OCI-LY7 (cell line): ENCODE measurements around the gene TNFSF15. TPM values are rescaled to one million over a fixed set of nuclear protein-coding genes. Genes with fewer than 3 reads are reported as not detected.

Experiments used
- BruUV-seq: library from RNA; stranded (reverse); fragments of 400-500 nt; replicated peaks from 2 replicates; lab custom pipeline; 2021; lab: Mats Ljungman, UMichigan
- CTCF ChIA-PET: fragments of 300-600 bp; sonication (Branson Sonifier 250); formaldehyde crosslinking; loops from one replicate; lab custom pipeline; 2022; ENCODE audit warnings: antibody characterized with exemption; ENCODE audit not compliant: unreplicated experiment; lab: Charles Lee
- POLR2A ChIA-PET: fragments of 300-600 bp; sonication (Branson Sonifier 250); formaldehyde crosslinking; loops from one replicate; lab custom pipeline; 2022; ENCODE audit warnings: antibody characterized with exemption; lab: Charles Lee
- DNase-seq: peaks from one replicate; pipeline ENCODE4 v3.0.0-alpha.2; 2015; ENCODE audit warnings: low spot score
- H2AFZ ChIP-seq: fragments of 200-600 bp; sonication (generic), shearing (Covaris generic); 2 replicates; pipeline ENCODE4 v1.6.1; 2014; ENCODE audit warnings: mild to moderate bottlenecking, antibody characterized with exemption, low read length, moderate library complexity
- H3K27ac ChIP-seq: fragments of 200-600 bp; sonication (generic); 2 replicates; pipeline ENCODE4 v1.5.1; 2014; ENCODE audit warnings: mixed run types, low read depth, mild to moderate bottlenecking, moderate library complexity, low read length, inconsistent platforms; ENCODE audit not compliant: poor library complexity, severe bottlenecking
- H3K36me3 ChIP-seq: fragments of 200-600 bp; sonication (generic); 2 replicates; pipeline ENCODE4 v1.6.1; 2014; ENCODE audit warnings: mild to moderate bottlenecking, antibody characterized with exemption, low read length, moderate library complexity, mixed read lengths; ENCODE audit not compliant: insufficient read depth
- H3K4me1 ChIP-seq: fragments of 200-600 bp; sonication (generic); 2 replicates; pipeline ENCODE4 v1.5.1; 2014; ENCODE audit warnings: mild to moderate bottlenecking, low read length; ENCODE audit not compliant: insufficient read depth, poor library complexity, severe bottlenecking
- H3K4me2 ChIP-seq: fragments of 200-600 bp; sonication (generic); 2 replicates; pipeline ENCODE4 v1.6.1; 2014; ENCODE audit warnings: mild to moderate bottlenecking, low read length
- H3K4me3 ChIP-seq: fragments of 200-600 bp; sonication (generic); 2 replicates; pipeline ENCODE4 v1.5.1; 2014; ENCODE audit warnings: mild to moderate bottlenecking, low read depth, low read length; ENCODE audit not compliant: poor library complexity, severe bottlenecking
- H3K79me2 ChIP-seq: fragments of 200-600 bp; sonication (generic); 2 replicates; pipeline ENCODE4 v1.6.1; 2016; ENCODE audit warnings: low read depth, mild to moderate bottlenecking, low read length, moderate library complexity, mixed read lengths; ENCODE audit not compliant: insufficient read depth
- H3K9me2 ChIP-seq: fragments of 200-600 bp; sonication (generic); 2 replicates; pipeline ENCODE4 v1.6.1; 2016; ENCODE audit warnings: mild to moderate bottlenecking, low read length, mixed read lengths; ENCODE audit not compliant: insufficient read depth
- H3K9me3 ChIP-seq: fragments of 200-600 bp; sonication (generic); 2 replicates; pipeline ENCODE4 v1.6.1; 2014; ENCODE audit warnings: mild to moderate bottlenecking, mixed run types, low read length, mixed read lengths
- H4K20me1 ChIP-seq: fragments of 200-600 bp; sonication (generic); 2 replicates; pipeline ENCODE4 v1.6.1; 2014; ENCODE audit warnings: mild to moderate bottlenecking, antibody characterized with exemption, low read length, moderate library complexity, mixed read lengths; ENCODE audit not compliant: insufficient read depth
- EZH2phosphoT487 ChIP-seq: fragments of 200-600 bp; sonication (generic); IDR thresholded peaks from 2 replicates; pipeline ENCODE4 v1.6.1; 2018; ENCODE audit warnings: low read depth, borderline replicate concordance, mild to moderate bottlenecking, mixed run types, antibody characterized with exemption, low read length, moderate library complexity, mixed read lengths
- intact Hi-C: fragments of 100-400 bp; cut with micrococcal nuclease; formaldehyde crosslinking; loops from one replicate; pipeline ENCODE4 v1.10.0; 2022; ENCODE audit not compliant: unreplicated experiment
- total RNA-seq, 2 experiments: library from RNA; depleted of rRNA in 1 of 2; stranded (reverse); fragments of >200 nt in 1 of 2; shearing (Covaris generic) in 1 of 2; gene quantifications; 2 replicates each; pipeline ENCODE4 v1.2.3, GENCODE V29; 2014 to 2022
- TF ChIP-seq, protein P1 (sequence below): fragments of 200-600 bp; sonication (generic); conservative IDR thresholded peaks from 2 replicates; pipeline ENCODE4 v1.5.1; 2014; ENCODE audit warnings: mild to moderate bottlenecking, antibody characterized with exemption, low read length, moderate library complexity, mixed read lengths

The TNFSF15 gene
- total RNA-seq, 2 experiments from 2014 or later, result 0.23 TPM; not detected in 1

GRCh38 chr9:114852050-114852594 is 46.3 kb upstream of the TNFSF15 start:
- Histone ChIP-seq H3K4me3 (no peak overlapping the region), H3K27ac (no peak overlapping the region), H2AFZ (no peak overlapping the region), H3K9me3 (no peaks in the 10 kb centered on the region), H3K36me3 (no peaks in the 10 kb centered on the region), H4K20me1 (no peaks in the 10 kb centered on the region), H3K4me2 (no peak overlapping the region), H3K4me1 (no peaks in the 10 kb centered on the region), H3K9me2 (no peaks in the 10 kb centered on the region), H3K79me2 (no peaks in the 10 kb centered on the region)
- intact Hi-C loops, result no loop called here
- CTCF ChIA-PET, result no interaction called here
- no peak for DNase-seq
- no peak for TF ChIP-seq EZH2phosphoT487
- POLR2A ChIA-PET, result interaction anchor here (1.1 kb wide), 1 partner anchor 16 kb away, joined by 4 read pairs; no protein-coding TSS in a partner anchor
- no TSS peak for BruUV-seq

- BruUV-seq, result no TSS peak
- ChIA-PET POLR2A (no interaction called here), CTCF (no interaction called here)
- intact Hi-C loops, result no loop called here
- no peaks in the 10 kb centered on the region for H4K20me1 ChIP-seq
- no peak overlapping the region for H3K4me3 ChIP-seq
- no peaks in the 10 kb centered on the region for H3K9me2 ChIP-seq
- H3K9me3 ChIP-seq, result no peaks in the 10 kb centered on the region
- H3K79me2 ChIP-seq, result no peaks in the 10 kb centered on the region
- DNase-seq, result no peak
- no peak overlapping the region for H3K4me2 ChIP-seq
- H3K27ac ChIP-seq, result no peak overlapping the region
- no peaks in the 10 kb centered on the region for H3K36me3 ChIP-seq
- TF ChIP-seq, protein P1, sequence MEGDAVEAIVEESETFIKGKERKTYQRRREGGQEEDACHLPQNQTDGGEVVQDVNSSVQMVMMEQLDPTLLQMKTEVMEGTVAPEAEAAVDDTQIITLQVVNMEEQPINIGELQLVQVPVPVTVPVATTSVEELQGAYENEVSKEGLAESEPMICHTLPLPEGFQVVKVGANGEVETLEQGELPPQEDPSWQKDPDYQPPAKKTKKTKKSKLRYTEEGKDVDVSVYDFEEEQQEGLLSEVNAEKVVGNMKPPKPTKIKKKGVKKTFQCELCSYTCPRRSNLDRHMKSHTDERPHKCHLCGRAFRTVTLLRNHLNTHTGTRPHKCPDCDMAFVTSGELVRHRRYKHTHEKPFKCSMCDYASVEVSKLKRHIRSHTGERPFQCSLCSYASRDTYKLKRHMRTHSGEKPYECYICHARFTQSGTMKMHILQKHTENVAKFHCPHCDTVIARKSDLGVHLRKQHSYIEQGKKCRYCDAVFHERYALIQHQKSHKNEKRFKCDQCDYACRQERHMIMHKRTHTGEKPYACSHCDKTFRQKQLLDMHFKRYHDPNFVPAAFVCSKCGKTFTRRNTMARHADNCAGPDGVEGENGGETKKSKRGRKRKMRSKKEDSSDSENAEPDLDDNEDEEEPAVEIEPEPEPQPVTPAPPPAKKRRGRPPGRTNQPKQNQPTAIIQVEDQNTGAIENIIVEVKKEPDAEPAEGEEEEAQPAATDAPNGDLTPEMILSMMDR, result no peak
- TF ChIP-seq EZH2phosphoT487, result no peak
- no peaks in the 10 kb centered on the region for H3K4me1 ChIP-seq
- no peak overlapping the region for H2AFZ ChIP-seq
Observed at GRCh38 chr9:114851306-114851705, 45.5 kb upstream of the TNFSF15 start.

- H3K9me2 ChIP-seq, result no peaks in the 10 kb centered on the region
- no peaks in the 10 kb centered on the region for H3K36me3 ChIP-seq
- no peaks in the 10 kb centered on the region for H3K79me2 ChIP-seq
- intact Hi-C loops, result no loop called here
- no peak overlapping the region for H3K4me3 ChIP-seq
- TF ChIP-seq, protein P1, result no peak
- no peak for TF ChIP-seq EZH2phosphoT487
- H3K27ac ChIP-seq, result no peak overlapping the region
- H3K9me3 ChIP-seq, result no peaks in the 10 kb centered on the region
- no TSS peak for BruUV-seq
- no peak overlapping the region for H2AFZ ChIP-seq
- H3K4me1 ChIP-seq, result no peaks in the 10 kb centered on the region
- POLR2A ChIA-PET, result no interaction called here
- CTCF ChIA-PET, result no interaction called here
- no peak overlapping the region for H3K4me2 ChIP-seq
- DNase-seq, result no peak
- H4K20me1 ChIP-seq, result no peaks in the 10 kb centered on the region
Observed at GRCh38 chr9:114850871-114851270, 45.0 kb upstream of the TNFSF15 start.
